Measurements from ENCODE around the gene FILIP1.

DNA sequence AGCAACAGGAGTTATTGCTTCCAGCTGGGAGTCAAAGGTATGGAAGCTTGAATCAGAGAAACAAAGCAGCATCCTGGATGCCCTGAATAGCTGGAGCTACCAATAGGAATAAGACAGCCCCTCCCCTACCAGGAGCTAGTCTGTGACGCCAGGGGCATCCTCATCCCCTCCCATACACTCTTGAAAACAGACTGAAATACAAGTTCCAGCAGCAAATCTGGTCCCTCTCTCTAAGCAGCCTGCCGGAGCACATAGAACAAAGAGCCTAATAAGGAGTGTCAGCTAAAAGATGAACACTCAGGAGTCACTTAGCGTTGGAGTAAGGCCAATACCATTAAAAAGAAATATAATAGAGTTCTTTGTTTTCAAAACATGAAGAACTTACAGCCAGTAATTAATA lies 25.6 kb downstream of the FILIP1 start:
- TF ChIP-seq MAX (IDR thresholded peaks at IDR 0.05) (no peak), KDM5A (IDR thresholded peaks at IDR 0.05) (no peak), EP300 (IDR thresholded peaks at IDR 0.05) (no peak)
- TF ChIP-seq, protein P1, sequence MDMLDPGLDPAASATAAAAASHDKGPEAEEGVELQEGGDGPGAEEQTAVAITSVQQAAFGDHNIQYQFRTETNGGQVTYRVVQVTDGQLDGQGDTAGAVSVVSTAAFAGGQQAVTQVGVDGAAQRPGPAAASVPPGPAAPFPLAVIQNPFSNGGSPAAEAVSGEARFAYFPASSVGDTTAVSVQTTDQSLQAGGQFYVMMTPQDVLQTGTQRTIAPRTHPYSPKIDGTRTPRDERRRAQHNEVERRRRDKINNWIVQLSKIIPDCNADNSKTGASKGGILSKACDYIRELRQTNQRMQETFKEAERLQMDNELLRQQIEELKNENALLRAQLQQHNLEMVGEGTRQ (IDR thresholded peaks at IDR 0.05): no peak

Data from A549 (cell line).